ENCODE data around the gene PKNOX2.

The PKNOX2 gene

GRCh38 chr11:125388611-125389010 lies 224.1 kb downstream of the PKNOX2 start:
- no peak overlapping the region for H3K9ac ChIP-seq (ENCODE audit: low read length)
- H3K4me3 ChIP-seq (ENCODE audit: low read length) = no peak overlapping the region

GRCh38 chr11:125389339-125390166 lies 225.0 kb downstream of the PKNOX2 start:
- Histone ChIP-seq H3K4me2 (ENCODE audit: low read length) (no peak overlapping the region), H3K4me3 (ENCODE audit: low read length) (no peak overlapping the region), H3K79me2 (ENCODE audit: low read length) (no peaks in the 10 kb centered on the region), H3K36me3 (replicated peaks; ENCODE audit: low read depth, low read length) (no peaks in the 10 kb centered on the region), H4K20me1 (ENCODE audit: insufficient read depth, low read length) (no peaks in the 10 kb centered on the region), H3K4me1 (ENCODE audit: low read length) (no peaks in the 10 kb centered on the region), H3K9ac (ENCODE audit: low read length) (no peak overlapping the region), H3K9me3 (ENCODE audit: insufficient read depth, low read length) (no peaks in the 10 kb centered on the region), H2AFZ (ENCODE audit: low read depth, low read length) (no peak overlapping the region), H3K27me3 (ENCODE audit: low read depth, low read length) (peaks cover 46% of the 10 kb centered on the region), H3K27ac (ENCODE audit: low read length) (no peak overlapping the region)
- TF ChIP-seq EZH2phosphoT487 (IDR thresholded peaks at IDR 0.05; ENCODE audit: low read depth) = no peak
- TF ChIP-seq CTCF (IDR thresholded peaks at IDR 0.05; ENCODE audit: low read depth, low read length) = no peak

More at GRCh38 chr11:125388611-125389010, 224.1 kb downstream of the PKNOX2 start:
- H3K36me3 ChIP-seq (replicated peaks; ENCODE audit: low read depth, low read length) = no peaks in the 10 kb centered on the region
- H2AFZ ChIP-seq (ENCODE audit: low read depth, low read length) = no peak overlapping the region
- no peaks in the 10 kb centered on the region for H4K20me1 ChIP-seq (ENCODE audit: insufficient read depth, low read length)
- H3K79me2 ChIP-seq (ENCODE audit: low read length) = no peaks in the 10 kb centered on the region
- no peaks in the 10 kb centered on the region for H3K4me1 ChIP-seq (ENCODE audit: low read length)
- no peak for TF ChIP-seq EZH2phosphoT487 (IDR thresholded peaks at IDR 0.05; ENCODE audit: low read depth)
- TF ChIP-seq CTCF (IDR thresholded peaks at IDR 0.05; ENCODE audit: low read depth, low read length) = no peak
- H3K9me3 ChIP-seq (ENCODE audit: insufficient read depth, low read length) = no peaks in the 10 kb centered on the region
- H3K4me2 ChIP-seq (ENCODE audit: low read length) = no peak overlapping the region
- peaks cover 42% of the 10 kb centered on the region for H3K27me3 ChIP-seq (ENCODE audit: low read depth, low read length)
- H3K27ac ChIP-seq (ENCODE audit: low read length) = no peak overlapping the region

- Histone ChIP-seq H2AFZ (ENCODE audit: low read depth, low read length) (no peak overlapping the region), H3K27ac (ENCODE audit: low read length) (no peak overlapping the region), H3K79me2 (ENCODE audit: low read length) (no peaks in the 10 kb centered on the region), H3K4me2 (ENCODE audit: low read length) (no peak overlapping the region), H3K36me3 (replicated peaks; ENCODE audit: low read depth, low read length) (no peaks in the 10 kb centered on the region), H3K27me3 (ENCODE audit: low read depth, low read length) (peaks cover 46% of the 10 kb centered on the region), H3K4me1 (ENCODE audit: low read length) (no peaks in the 10 kb centered on the region), H4K20me1 (ENCODE audit: insufficient read depth, low read length) (no peaks in the 10 kb centered on the region), H3K4me3 (ENCODE audit: low read length) (no peak overlapping the region), H3K9me3 (ENCODE audit: insufficient read depth, low read length) (no peaks in the 10 kb centered on the region), H3K9ac (ENCODE audit: low read length) (no peak overlapping the region)
- TF ChIP-seq EZH2phosphoT487 (IDR thresholded peaks at IDR 0.05; ENCODE audit: low read depth) (no peak), CTCF (IDR thresholded peaks at IDR 0.05; ENCODE audit: low read depth, low read length) (no peak)
Measured at GRCh38 chr11:125390946-125391345, 226.4 kb downstream of the PKNOX2 start.

- Histone ChIP-seq H3K9ac (ENCODE audit: low read length) (no peak overlapping the region), H3K27me3 (ENCODE audit: low read depth, low read length) (peaks cover 68% of the 10 kb centered on the region), H3K9me3 (ENCODE audit: insufficient read depth, low read length) (no peaks in the 10 kb centered on the region), H3K79me2 (ENCODE audit: low read length) (no peaks in the 10 kb centered on the region), H3K36me3 (replicated peaks; ENCODE audit: low read depth, low read length) (no peaks in the 10 kb centered on the region), H3K27ac (ENCODE audit: low read length) (no peak overlapping the region), H3K4me3 (ENCODE audit: low read length) (no peak overlapping the region), H3K4me2 (ENCODE audit: low read length) (no peak overlapping the region), H3K4me1 (ENCODE audit: low read length) (peaks cover 3% of the 10 kb centered on the region), H4K20me1 (ENCODE audit: insufficient read depth, low read length) (no peaks in the 10 kb centered on the region), H2AFZ (ENCODE audit: low read depth, low read length) (no peak overlapping the region)
- TF ChIP-seq EZH2phosphoT487 (IDR thresholded peaks at IDR 0.05; ENCODE audit: low read depth) = no peak
- peak; percentile 17 for TF ChIP-seq CTCF (IDR thresholded peaks at IDR 0.05; ENCODE audit: low read depth, low read length)
Measured at GRCh38 chr11:125393331-125393730, 228.8 kb downstream of the PKNOX2 start.
